HG03558 (cell line): ENCODE measurements around the gene MEA1.
"Not testable (repeated sequence)": the region's sequence is repeated elsewhere in the genome, so short reads cannot be mapped to it uniquely, and the experiment has no call there.

Experiments used
- ATAC-seq: cut with Tn5 transposase; IDR thresholded peaks from one replicate; pipeline ENCODE4 v1.9.1; 2021; ENCODE audit warnings: moderate number of reproducible peaks; ENCODE audit not compliant: unreplicated experiment; ENCODE audit errors: extremely low read depth

The MEA1 gene

GRCh38 chr6:43013097-43013842 lies 476 bp downstream of the MEA1 start:
- ATAC-seq: no peak

DNA sequence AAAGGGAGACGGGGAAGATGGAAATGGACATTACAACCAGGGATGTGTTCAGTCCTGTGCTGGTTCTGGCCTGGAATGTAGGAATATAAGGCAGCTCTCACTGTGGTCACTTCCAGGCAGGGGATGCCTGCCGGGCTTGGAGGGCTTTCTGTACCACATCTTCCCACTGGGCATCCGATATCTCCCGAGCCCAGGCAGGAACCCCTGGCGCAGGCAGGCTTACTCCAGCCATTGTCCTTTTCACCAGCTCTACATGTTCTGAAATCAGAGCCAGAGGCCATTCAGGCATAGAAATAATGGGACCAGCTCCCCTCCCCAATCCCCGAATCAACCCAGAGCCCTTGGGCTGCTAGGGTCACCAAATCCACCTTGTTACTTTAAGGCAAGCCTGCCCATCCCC lies 1.4 kb downstream of the MEA1 start:
- ATAC-seq: no peak

- ATAC-seq: no peak
Measured at GRCh38 chr6:43011207-43011606, 2.5 kb downstream of the MEA1 start.

- no peak for ATAC-seq
Measured at GRCh38 chr6:43009124-43009523, 4.6 kb downstream of the MEA1 start.

GRCh38 chr6:43007126-43007525 lies 6.6 kb downstream of the MEA1 start:
- no peak for ATAC-seq

DNA sequence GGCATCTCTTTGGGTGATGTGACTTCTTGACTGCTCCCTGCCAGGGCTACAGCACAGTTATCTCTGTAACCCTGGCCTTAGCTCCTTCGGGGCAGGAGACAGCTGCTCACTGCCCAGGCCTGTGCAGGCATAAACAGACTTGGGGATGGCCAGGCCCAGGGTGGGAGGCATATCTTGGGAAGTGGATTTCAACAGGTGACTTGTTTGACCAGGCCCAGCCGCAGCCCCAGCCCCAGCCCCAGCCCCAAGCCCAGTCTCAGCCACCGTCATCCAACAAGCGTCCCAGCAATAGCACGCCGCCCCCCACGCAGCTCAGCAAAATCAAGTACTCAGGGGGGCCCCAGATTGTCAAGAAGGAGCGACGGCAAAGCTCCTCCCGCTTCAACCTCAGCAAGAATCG lies 7.5 kb downstream of the MEA1 start:
- ATAC-seq: no peak

GRCh38 chr6:43005844-43006243 lies 7.9 kb downstream of the MEA1 start:
- ATAC-seq: no peak

GRCh38 chr6:43001843-43002242 lies 11.9 kb downstream of the MEA1 start:
- no peak for ATAC-seq

DNA sequence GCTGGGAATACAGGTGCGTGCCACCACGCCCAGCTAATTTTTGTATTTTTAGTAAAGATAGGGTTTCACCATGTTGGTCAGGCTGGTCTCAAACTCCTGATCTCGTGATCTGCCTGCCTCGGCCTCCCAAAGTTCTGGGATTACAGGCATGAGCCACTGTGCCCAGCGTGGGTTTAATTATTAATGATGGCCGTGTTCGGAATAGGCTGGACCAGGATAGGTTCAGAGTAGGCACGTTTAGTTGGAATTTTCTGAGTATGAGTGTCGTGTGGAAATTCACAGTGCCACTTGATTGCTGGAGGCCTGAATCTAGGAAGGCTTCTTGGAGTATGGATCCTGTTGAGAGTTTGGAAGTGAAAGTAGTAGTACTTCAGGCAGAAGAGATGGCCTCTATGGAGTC lies 15.5 kb downstream of the MEA1 start:
- not testable (repeated sequence) for ATAC-seq

DNA sequence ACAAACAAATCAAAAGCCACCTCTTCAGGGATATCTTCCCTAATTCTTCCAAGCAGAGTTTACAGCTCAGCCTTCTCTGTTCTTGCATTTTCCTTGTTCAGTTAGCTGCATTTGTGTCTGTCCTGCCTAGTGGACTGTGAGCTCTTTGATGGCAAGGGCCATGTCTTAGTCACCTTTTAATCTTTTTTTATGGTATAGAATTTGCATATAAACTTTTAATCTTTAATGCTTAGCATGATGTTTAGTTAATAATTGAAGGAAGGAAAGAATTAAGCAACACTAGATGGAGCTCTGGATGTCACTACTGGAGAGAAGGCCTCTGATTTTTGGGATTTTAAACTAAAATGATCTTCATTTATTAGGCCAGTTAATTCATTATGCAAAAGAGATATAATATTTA lies 17.2 kb downstream of the MEA1 start:
- ATAC-seq: no peak

DNA sequence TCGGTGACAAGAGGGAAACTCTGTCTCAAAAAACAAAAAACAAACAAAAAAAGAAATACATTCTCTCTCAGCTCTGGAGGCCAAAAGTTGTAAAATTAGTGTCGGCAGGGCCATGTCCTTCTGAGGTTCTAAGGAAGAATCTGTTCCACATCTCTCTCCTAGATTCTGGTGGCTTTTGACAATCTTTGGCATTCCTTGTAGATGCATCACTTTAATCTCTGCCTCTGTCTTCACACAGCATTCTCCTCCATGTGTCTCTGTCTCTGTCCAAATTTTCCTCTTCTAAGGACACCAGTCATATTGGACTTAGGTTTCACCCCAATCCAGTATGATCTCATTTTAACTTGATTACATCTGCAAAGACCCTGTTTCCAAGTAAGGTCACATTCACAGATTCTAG lies 20.3 kb downstream of the MEA1 start:
- ATAC-seq: no peak

GRCh38 chr6:42989923-42990322 lies 23.8 kb downstream of the MEA1 start:
- no peak for ATAC-seq

GRCh38 chr6:42988486-42989020 lies 25.2 kb downstream of the MEA1 start:
- ATAC-seq: no peak

DNA sequence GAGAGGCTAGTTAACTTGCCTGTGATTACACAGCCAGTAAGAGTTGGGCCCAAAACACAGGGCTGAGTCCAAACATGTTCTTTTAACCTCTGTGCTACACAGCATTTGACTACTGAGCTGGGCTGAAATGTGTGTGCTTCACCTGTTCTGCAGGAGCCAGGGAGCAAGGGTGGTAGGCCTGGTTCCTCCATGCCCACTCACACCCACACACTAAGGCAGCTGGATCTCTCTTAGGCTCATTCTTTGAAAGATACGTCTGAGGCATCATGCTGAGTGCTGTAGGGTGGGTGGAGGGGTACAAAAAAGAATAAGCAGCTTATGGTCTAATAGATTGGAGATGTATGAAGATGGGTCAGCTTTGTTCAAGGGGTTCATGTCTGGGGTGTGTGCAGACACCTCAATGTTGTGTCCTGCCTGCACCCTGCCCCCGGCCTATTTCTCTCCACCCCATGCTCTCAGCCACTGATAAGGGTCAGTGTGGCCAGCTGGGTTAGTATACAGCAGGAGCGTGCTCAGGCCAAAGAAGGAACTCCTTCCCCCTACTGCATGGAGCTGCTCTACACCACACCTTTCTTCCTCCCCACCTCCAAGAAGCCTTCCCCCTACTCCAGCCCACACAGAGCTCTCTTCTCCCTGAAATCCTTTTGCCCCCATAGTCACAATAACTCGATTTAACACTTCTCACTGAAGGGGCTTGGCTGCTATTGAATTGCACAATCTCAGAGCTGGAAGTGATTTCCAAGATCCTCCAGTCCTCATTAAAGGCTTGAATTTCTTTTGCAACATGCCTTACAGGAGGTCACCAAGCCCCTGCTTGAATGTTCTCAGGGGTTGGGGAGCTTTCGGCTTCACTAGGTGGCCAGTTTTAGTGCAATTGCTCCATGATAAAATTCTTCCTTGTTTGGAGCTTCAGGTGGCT lies 26.0 kb downstream of the MEA1 start:
- ATAC-seq: no peak

DNA sequence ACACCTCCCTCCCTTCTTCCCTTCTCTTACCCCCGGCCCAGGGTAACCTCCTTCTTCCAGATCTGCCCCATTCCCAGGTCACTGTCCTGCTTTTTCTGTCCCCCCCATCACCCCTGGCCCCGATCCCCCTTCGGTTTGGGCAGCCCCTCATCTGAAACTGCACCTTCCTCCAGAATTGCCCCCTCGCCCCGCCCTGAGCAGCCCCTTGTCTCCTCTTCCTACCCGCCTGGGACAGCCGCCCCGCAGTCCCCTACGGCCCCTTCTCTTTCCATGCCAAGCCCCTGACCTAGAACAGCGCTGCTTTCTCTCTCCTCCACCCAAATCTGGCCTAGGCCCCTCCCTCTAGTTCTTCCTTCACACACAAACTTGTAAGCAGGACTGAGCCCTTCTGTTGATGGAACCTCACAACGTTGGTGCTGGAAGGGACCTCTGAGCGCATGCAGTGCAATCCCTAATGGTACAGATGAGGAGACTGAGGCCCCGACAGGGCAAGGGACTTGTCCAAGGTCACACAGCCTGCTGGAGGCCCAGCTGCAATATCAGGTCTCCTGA lies 28.7 kb downstream of the MEA1 start:
- ATAC-seq: no peak

DNA sequence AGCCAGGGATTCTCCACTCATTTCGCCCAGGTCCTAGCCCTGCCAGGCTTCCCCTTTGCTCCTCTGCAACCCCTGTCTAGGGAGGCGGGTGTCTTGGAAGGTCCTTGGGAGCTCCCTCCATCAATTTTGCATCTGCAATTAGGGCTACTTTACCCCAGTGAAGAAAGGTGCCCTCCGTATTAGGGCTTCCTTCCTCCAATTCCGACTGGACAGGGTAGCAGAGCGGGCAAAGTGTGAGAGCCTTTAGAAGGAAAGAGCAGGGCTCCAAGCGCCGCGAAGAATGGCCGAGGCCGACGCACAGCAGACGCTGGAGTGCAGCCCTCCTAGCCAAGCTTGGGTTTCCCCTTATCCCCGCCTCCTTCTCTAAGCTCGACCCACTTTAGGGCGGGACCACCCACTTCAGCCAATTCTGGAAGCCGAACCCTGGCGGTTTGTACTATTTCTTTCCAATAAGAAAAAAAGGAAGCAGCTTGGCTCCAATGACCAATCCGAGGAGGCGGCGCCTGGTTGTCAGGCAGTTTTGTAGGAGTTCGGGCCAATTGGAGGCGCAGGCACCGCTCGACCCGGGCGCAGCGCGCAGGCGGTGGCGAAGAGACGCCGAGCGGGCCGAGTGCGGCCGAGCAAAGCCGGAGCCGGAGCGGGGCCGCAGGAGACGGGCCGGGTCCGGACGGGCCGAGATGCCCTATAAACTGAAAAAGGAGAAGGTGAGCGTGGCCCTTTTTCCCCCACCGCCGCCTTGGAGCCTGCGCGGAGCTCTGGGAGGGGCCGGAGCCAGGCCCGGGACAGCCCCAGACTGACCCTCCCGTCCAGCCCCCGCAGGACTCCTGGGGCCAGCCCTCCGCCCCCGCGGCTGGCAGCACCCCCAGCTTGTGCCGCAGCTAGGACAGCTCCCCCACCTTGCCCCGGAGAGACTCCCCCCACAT lies 29.5 kb downstream of the MEA1 start, which contains the start of gene PPP2R5D:
Gene PPP2R5D, plus strand, starts transcription at position 570 of the 923 bp plus-strand sequence. Its CDS starts 108 bp downstream, at position 678.
- peak; percentile 85 for ATAC-seq

- no peak for ATAC-seq
Measured at GRCh38 chr6:42981836-42982235, 31.9 kb downstream of the MEA1 start.

GRCh38 chr6:42979523-42980177 lies 34.1 kb downstream of the MEA1 start:
- no peak for ATAC-seq

DNA sequence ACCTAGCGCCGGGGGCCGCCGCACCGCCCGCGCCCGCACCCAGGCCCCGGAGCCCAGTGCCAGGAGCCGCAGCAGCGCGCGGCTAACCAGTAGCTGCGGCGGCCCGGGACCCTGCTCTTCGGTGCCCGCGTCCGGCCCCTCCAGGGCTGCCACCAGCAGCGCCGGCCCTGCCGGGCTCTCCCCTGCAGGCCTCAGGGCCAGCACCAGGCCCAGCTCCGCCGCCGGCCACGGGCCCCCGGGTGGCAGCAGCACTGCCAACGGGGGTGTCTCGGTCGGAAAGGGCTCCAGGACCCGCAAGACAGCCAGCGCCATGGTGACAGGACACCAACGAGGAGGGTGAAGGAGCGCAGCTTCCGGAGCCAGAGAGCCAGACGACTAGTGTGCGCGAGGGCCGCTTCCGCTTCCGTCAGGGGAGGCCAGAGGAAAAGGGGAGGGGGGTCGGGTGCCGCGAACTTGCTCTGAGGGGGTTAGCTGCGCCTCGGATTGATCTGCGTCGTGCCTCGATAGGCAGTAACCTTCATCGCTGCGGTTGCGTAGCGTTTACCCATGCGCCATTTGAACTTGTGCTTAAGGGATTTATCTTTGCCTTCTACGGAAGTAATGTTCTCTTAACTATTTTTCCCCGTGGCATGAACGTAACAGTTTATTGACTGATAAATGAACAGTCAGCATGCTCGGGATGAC lies 34.8 kb downstream of the MEA1 start, which contains the start of gene PEX6:
Gene PEX6, minus strand, starts transcription at position 343 of the 684 bp plus-strand sequence. Its CDS starts 31 bp downstream, at position 312.
- ATAC-seq: peak; percentile 34
